Uterus (tissue), 2 donors: ENCODE results near the gene ZNF212.

Source experiments
- POLR2A ChIP-seq, 2 donors: fragments of 450-650 bp; IDR thresholded peaks; one replicate each; pipeline ENCODE4 v1.6.1; 2016; ENCODE audit warnings: antibody characterized with exemption in 2 of 2, mild to moderate bottlenecking in 1 of 2, moderate library complexity in 1 of 2
- TF ChIP-seq, protein P1 (sequence below), 4 experiments: fragments of 200-600 bp in 2 of 4; fragments of 450-650 bp in 2 of 4; sonication (generic) in 2 of 4; IDR thresholded peaks; one replicate each; pipeline ENCODE4 v1.5.1; 2016 to 2019; ENCODE audit warnings: antibody characterized with exemption in 4 of 4, mild to moderate bottlenecking in 2 of 4, moderate library complexity in 1 of 4

DNA sequence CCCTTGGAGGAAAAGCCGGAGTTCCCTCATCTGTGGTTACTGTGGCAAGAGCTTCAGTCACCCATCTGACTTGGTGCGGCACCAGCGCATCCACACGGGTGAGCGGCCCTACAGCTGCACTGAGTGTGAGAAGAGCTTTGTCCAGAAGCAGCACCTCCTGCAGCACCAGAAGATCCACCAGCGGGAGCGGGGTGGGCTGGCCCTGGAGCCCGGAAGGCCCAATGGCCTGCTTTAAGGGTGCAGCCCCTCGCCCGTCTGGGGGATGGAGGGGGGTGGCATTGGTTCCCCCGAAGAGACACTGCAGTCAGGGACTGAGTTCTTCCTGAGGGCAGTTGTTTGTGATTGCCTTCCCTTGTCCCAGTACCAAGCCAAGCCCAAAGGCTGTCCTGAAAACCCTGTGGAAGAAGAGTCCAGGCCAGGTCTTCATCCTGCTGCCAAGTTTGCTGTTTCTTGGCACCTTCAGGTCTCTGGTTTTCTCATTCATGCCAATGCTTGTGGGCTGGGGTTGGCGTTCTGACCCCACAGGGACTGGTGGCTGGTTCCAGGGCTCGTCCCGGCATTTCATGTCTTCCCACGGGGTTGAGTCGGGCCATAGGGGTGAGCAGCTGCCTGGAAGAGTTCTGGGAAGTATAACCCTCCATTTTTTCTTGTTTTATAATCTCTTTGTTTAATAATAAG is 14.9 kb downstream of the ZNF212 start:
- TF ChIP-seq, protein P1, sequence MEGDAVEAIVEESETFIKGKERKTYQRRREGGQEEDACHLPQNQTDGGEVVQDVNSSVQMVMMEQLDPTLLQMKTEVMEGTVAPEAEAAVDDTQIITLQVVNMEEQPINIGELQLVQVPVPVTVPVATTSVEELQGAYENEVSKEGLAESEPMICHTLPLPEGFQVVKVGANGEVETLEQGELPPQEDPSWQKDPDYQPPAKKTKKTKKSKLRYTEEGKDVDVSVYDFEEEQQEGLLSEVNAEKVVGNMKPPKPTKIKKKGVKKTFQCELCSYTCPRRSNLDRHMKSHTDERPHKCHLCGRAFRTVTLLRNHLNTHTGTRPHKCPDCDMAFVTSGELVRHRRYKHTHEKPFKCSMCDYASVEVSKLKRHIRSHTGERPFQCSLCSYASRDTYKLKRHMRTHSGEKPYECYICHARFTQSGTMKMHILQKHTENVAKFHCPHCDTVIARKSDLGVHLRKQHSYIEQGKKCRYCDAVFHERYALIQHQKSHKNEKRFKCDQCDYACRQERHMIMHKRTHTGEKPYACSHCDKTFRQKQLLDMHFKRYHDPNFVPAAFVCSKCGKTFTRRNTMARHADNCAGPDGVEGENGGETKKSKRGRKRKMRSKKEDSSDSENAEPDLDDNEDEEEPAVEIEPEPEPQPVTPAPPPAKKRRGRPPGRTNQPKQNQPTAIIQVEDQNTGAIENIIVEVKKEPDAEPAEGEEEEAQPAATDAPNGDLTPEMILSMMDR (IDR thresholded peaks at IDR 0.05): no peak
- TF ChIP-seq POLR2A (IDR thresholded peaks at IDR 0.05): no peak
